ENCODE data around the gene BMPR1B. TPM values are rescaled to one million over a fixed set of nuclear protein-coding genes. Genes with fewer than 3 reads are reported as not detected.

The BMPR1B gene
- total RNA-seq, 3 donors from 2014 or later (not counting 1 experiment from before 2014, with no cell fraction given), result 0.25 TPM; not detected in 2

DNA sequence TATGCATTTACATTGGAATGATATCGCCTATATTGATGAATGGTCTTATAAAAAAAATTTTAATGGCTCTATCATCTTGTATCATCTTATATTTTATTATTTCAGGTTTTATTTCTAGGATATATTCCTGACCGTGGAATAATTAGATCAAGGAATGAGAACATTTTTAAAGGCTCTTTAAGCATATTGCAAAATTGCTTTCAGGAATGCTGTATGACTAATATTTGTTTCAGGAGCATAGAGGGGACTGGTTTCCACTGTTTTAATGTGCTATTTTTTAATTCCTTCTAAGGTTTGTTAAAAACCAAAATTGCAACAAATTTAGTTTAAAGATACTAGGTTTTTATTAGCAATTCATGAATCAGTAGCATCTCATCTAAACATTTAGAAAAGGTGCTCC, 120.2 kb downstream of the BMPR1B start:
- Mint-ChIP-seq H3K4me1 (no peaks in the 10 kb centered on the region), H3K9me3 (no peaks in the 10 kb centered on the region), H3K4me3 (no peak overlapping the region), H3K27ac (no peak overlapping the region), H3K36me3 (no peaks in the 10 kb centered on the region), H3K27me3 (ENCODE audit: low read depth in 2 of 2) (no peaks in the 10 kb centered on the region)
- Histone ChIP-seq H3K27me3 (ENCODE audit: control insufficient read depth, insufficient read depth, low read length) (no peaks in the 10 kb centered on the region), H3K36me3 (ENCODE audit: control insufficient read depth, insufficient read depth, low read length) (no peaks in the 10 kb centered on the region), H3K4me1 (ENCODE audit: control insufficient read depth, insufficient read depth, low read length) (no peaks in the 10 kb centered on the region), H3K4me3 (ENCODE audit: low read length) (no peak overlapping the region), H3K9me3 (ENCODE audit: control insufficient read depth, insufficient read depth, low read length) (no peaks in the 10 kb centered on the region), H3K27ac (ENCODE audit: low read length) (no peak overlapping the region)
- WGBS (ENCODE audit: insufficient coverage), result 86% methylated on average over 1 of the region's 2 CpGs
- ATAC-seq (no peak), DNase-seq (no peak)
- TF ChIP-seq, protein P1, sequence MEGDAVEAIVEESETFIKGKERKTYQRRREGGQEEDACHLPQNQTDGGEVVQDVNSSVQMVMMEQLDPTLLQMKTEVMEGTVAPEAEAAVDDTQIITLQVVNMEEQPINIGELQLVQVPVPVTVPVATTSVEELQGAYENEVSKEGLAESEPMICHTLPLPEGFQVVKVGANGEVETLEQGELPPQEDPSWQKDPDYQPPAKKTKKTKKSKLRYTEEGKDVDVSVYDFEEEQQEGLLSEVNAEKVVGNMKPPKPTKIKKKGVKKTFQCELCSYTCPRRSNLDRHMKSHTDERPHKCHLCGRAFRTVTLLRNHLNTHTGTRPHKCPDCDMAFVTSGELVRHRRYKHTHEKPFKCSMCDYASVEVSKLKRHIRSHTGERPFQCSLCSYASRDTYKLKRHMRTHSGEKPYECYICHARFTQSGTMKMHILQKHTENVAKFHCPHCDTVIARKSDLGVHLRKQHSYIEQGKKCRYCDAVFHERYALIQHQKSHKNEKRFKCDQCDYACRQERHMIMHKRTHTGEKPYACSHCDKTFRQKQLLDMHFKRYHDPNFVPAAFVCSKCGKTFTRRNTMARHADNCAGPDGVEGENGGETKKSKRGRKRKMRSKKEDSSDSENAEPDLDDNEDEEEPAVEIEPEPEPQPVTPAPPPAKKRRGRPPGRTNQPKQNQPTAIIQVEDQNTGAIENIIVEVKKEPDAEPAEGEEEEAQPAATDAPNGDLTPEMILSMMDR (IDR thresholded peaks at IDR 0.05), result no peak
- intact Hi-C loops (cut with micrococcal nuclease), result no loop called here

DNA sequence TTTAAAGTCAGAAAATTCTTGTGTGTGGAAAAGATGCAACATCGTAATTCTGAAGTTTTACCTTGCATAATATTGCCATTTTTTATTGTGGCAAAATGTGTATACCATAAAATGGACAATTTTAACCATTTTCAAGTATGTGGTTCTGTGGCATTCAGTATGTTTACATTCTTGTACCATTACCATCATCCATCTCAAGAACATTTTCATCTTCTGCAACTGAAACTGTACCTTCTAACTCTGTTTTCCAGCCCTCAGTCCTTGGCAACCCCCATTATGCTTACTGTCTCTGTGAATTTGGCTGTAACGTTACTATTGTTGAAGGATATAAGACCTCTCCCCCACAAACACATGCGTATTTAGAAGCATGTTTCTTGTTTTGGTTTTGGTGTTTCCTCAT, 123.2 kb downstream of the BMPR1B start:
- ATAC-seq (no peak), DNase-seq (no peak)
- Histone ChIP-seq H3K9me3 (ENCODE audit: control insufficient read depth, insufficient read depth, low read length) (no peaks in the 10 kb centered on the region), H3K27me3 (ENCODE audit: control insufficient read depth, insufficient read depth, low read length) (no peaks in the 10 kb centered on the region), H3K36me3 (ENCODE audit: control insufficient read depth, insufficient read depth, low read length) (no peaks in the 10 kb centered on the region), H3K4me1 (ENCODE audit: control insufficient read depth, insufficient read depth, low read length) (no peaks in the 10 kb centered on the region), H3K27ac (ENCODE audit: low read length) (no peak overlapping the region), H3K4me3 (ENCODE audit: low read length) (no peak overlapping the region)
- Mint-ChIP-seq H3K27me3 (ENCODE audit: low read depth in 2 of 2) (no peaks in the 10 kb centered on the region), H3K9me3 (no peaks in the 10 kb centered on the region), H3K4me3 (no peak overlapping the region), H3K27ac (no peak overlapping the region), H3K36me3 (no peaks in the 10 kb centered on the region), H3K4me1 (no peaks in the 10 kb centered on the region)
- intact Hi-C loops (cut with micrococcal nuclease), result no loop called here
- WGBS (ENCODE audit: insufficient coverage), result no CpG with 5 or more reads among the region's 3 CpGs
- TF ChIP-seq, protein P1 (IDR thresholded peaks at IDR 0.05), result no peak

DNA sequence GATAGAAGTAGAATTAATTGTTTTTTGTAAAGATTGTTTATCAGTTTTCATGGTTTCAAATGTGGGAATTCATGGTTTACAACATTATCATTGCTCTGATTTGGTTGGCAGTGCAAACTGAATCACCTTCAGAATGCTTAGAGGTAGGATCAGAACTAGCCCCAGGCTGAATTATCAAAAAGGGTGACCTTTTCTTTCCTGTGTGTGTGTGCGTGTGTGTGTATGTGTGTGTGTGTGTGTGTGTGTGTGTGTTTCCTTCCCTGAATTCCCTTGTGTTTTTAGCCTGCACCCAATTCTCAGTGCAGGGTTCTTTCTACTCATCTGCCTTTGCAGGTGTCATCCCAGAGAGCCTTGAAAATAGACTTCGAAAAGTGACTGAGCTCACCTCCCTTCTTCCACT, 125.0 kb downstream of the BMPR1B start:
- Mint-ChIP-seq H3K9me3 (peaks cover 0 to 3% of the 10 kb centered on the region in 2 donors), H3K4me1 (no peaks in the 10 kb centered on the region), H3K4me3 (no peak overlapping the region), H3K27ac (no peak overlapping the region), H3K27me3 (ENCODE audit: low read depth in 2 of 2) (peaks cover 0 to 3% of the 10 kb centered on the region in 2 donors), H3K36me3 (no peaks in the 10 kb centered on the region)
- H3K4me1 ChIP-seq (ENCODE audit: control insufficient read depth, insufficient read depth, low read length), result no peaks in the 10 kb centered on the region
- TF ChIP-seq, protein P1 (IDR thresholded peaks at IDR 0.05), result no peak
- no peaks in the 10 kb centered on the region for H3K9me3 ChIP-seq (ENCODE audit: control insufficient read depth, insufficient read depth, low read length)
- no peak overlapping the region for H3K27ac ChIP-seq (ENCODE audit: low read length)
- no peak for DNase-seq
- no peak overlapping the region for H3K4me3 ChIP-seq (ENCODE audit: low read length)
- intact Hi-C loops (cut with micrococcal nuclease), result no loop called here
- WGBS (ENCODE audit: insufficient coverage), result 89% methylated on average over 1 of the region's 2 CpGs
- ATAC-seq, result no peak
- H3K27me3 ChIP-seq (ENCODE audit: control insufficient read depth, insufficient read depth, low read length), result no peaks in the 10 kb centered on the region
- no peaks in the 10 kb centered on the region for H3K36me3 ChIP-seq (ENCODE audit: control insufficient read depth, insufficient read depth, low read length)

DNA sequence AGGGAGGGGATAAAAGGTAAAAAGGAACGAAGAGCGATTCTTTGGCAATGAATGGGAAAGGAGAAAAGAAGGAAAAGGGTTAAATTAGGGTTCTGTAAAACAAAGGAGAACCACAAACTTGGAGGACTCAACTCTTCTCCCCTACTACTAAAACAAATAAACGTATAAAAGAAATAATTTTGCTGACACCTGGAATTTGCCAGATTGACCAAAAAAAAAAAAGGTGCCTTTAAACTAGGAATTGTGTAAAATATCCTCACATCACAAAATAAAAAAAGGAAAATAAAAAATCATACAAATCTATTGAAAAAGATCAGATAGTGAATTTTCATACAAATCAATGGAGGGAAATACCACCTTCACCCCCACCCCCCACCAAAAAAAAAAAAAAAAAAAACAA, 129.3 kb downstream of the BMPR1B start:
- 83% methylated on average over 1 of the region's 3 CpGs for WGBS (ENCODE audit: insufficient coverage)
- Mint-ChIP-seq H3K9me3 (peaks cover 0 to 3% of the 10 kb centered on the region in 2 donors), H3K27ac (no peak overlapping the region), H3K36me3 (no peaks in the 10 kb centered on the region), H3K27me3 (ENCODE audit: low read depth in 2 of 2) (peaks cover 0 to 3% of the 10 kb centered on the region in 2 donors), H3K4me1 (no peaks in the 10 kb centered on the region), H3K4me3 (no peak overlapping the region)
- Histone ChIP-seq H3K4me3 (ENCODE audit: low read length) (no peak overlapping the region), H3K36me3 (ENCODE audit: control insufficient read depth, insufficient read depth, low read length) (no peaks in the 10 kb centered on the region), H3K4me1 (ENCODE audit: control insufficient read depth, insufficient read depth, low read length) (no peaks in the 10 kb centered on the region), H3K27me3 (ENCODE audit: control insufficient read depth, insufficient read depth, low read length) (no peaks in the 10 kb centered on the region), H3K9me3 (ENCODE audit: control insufficient read depth, insufficient read depth, low read length) (no peaks in the 10 kb centered on the region), H3K27ac (ENCODE audit: low read length) (no peak overlapping the region)
- no peak for DNase-seq
- TF ChIP-seq, protein P1 (IDR thresholded peaks at IDR 0.05), result no peak
- intact Hi-C loops (cut with micrococcal nuclease), result no loop called here
- ATAC-seq, result no peak

All from natural killer cell (primary cell).